Measurements from ENCODE around the gene SBF1. TPM values are rescaled to one million over a fixed set of nuclear protein-coding genes. Genes with fewer than 3 reads are reported as not detected.

Gene SBF1
- total RNA-seq, 4 donors from 2014 or later: 56.1 to 121 (median 86.9) TPM

- peak overlapping the region; percentile 73 to 98 (median 86) for H3K4me3 ChIP-seq
- H3K27ac ChIP-seq (replicated peaks in 1 of 4): peak overlapping the region; percentile 83 to 98 (median 96)
- H3K27me3 ChIP-seq: no peaks in the 10 kb centered on the region
- H3K36me3 ChIP-seq: peaks cover 31 to 55% (median 40%) of the 10 kb centered on the region in 4 donors
- no peak for TF ChIP-seq POLR2A (IDR thresholded peaks at IDR 0.05; ENCODE audit: low read depth)
- TF ChIP-seq EP300 (IDR thresholded peaks at IDR 0.05): no peak
- WGBS: 28% methylated on average over 15 of the region's 21 CpGs
- H3K9me3 ChIP-seq: no peaks in the 10 kb centered on the region
- DNase-seq (ENCODE audit: extremely low spot score): no peak
- peaks cover 27 to 44% (median 35%) of the 10 kb centered on the region in 4 donors for H3K4me1 ChIP-seq
- intact Hi-C loops (cut with DNase I): loop anchor here (5.0 kb wide), 2 partner anchors 35 to 60 kb away; no protein-coding TSS in a partner anchor
These were observed 32.0 kb upstream of the SBF1 start for GRCh38 chr22:50506611-50507420.

GRCh38 chr22:50505776-50506610 is 31.2 kb upstream of the SBF1 start:
- no peaks in the 10 kb centered on the region for H3K9me3 ChIP-seq
- peaks cover 31 to 52% (median 40%) of the 10 kb centered on the region in 4 donors for H3K36me3 ChIP-seq
- no peaks in the 10 kb centered on the region for H3K27me3 ChIP-seq
- peak overlapping the region in 1 of 4 donors; percentile 83 for H3K27ac ChIP-seq (replicated peaks in 1 of 4)
- intact Hi-C loops (cut with DNase I): loop anchor here (5.0 kb wide), 2 partner anchors 34 to 61 kb away; no protein-coding TSS in a partner anchor
- H3K4me3 ChIP-seq: peak overlapping the region; percentile 73 to 98 (median 86)
- no peak for DNase-seq (ENCODE audit: extremely low spot score)
- WGBS: 83% methylated on average over 24 of the region's 41 CpGs
- peaks cover 27 to 44% (median 35%) of the 10 kb centered on the region in 4 donors for H3K4me1 ChIP-seq
- no peak for TF ChIP-seq POLR2A (IDR thresholded peaks at IDR 0.05; ENCODE audit: low read depth)
- TF ChIP-seq EP300 (IDR thresholded peaks at IDR 0.05): no peak
- TF ChIP-seq POLR2AphosphoS5 (IDR thresholded peaks at IDR 0.05): no peak
- TF ChIP-seq CTCF (IDR thresholded peaks at IDR 0.05): no peak

GRCh38 chr22:50505276-50505775 is 30.5 kb upstream of the SBF1 start:
- Histone ChIP-seq H3K4me1 (peaks cover 27 to 44% (median 35%) of the 10 kb centered on the region in 4 donors), H3K4me3 (no peak overlapping the region), H3K9me3 (no peaks in the 10 kb centered on the region), H3K27ac (replicated peaks in 1 of 4) (no peak overlapping the region), H3K36me3 (peaks cover 31 to 45% (median 40%) of the 10 kb centered on the region in 4 donors), H3K27me3 (no peaks in the 10 kb centered on the region)
- 90% methylated on average over 13 of the region's 14 CpGs for WGBS
- TF ChIP-seq CTCF (IDR thresholded peaks at IDR 0.05) (no peak), POLR2AphosphoS5 (IDR thresholded peaks at IDR 0.05) (no peak), EP300 (IDR thresholded peaks at IDR 0.05) (no peak), POLR2A (IDR thresholded peaks at IDR 0.05; ENCODE audit: low read depth) (no peak)
- DNase-seq (ENCODE audit: extremely low spot score): no peak
- intact Hi-C loops (cut with DNase I): loop anchor here (5.0 kb wide), 2 partner anchors 33 to 62 kb away; no protein-coding TSS in a partner anchor

GRCh38 chr22:50504369-50505211 is 29.8 kb upstream of the SBF1 start:
- no peak overlapping the region for H3K27ac ChIP-seq (replicated peaks in 1 of 4)
- H3K9me3 ChIP-seq: no peaks in the 10 kb centered on the region
- no peak overlapping the region for H3K4me3 ChIP-seq
- H3K36me3 ChIP-seq: peaks cover 31 to 43% (median 40%) of the 10 kb centered on the region in 4 donors
- no peak for DNase-seq (ENCODE audit: extremely low spot score)
- TF ChIP-seq POLR2AphosphoS5 (IDR thresholded peaks at IDR 0.05) (no peak), CTCF (IDR thresholded peaks at IDR 0.05) (no peak), EP300 (IDR thresholded peaks at IDR 0.05) (no peak), POLR2A (IDR thresholded peaks at IDR 0.05; ENCODE audit: low read depth) (no peak)
- peaks cover 26 to 41% (median 32%) of the 10 kb centered on the region in 4 donors for H3K4me1 ChIP-seq
- intact Hi-C loops (cut with DNase I): loop anchor here (5.0 kb wide), 2 partner anchors 32 to 63 kb away; no protein-coding TSS in a partner anchor
- H3K27me3 ChIP-seq: no peaks in the 10 kb centered on the region
- WGBS: 96% methylated on average over 29 of the region's 44 CpGs

Measured in esophagus muscularis mucosa (tissue), 4 donors.